ENCODE results near the gene ATP9A.

ATP9A gene

GRCh38 chr20:51604851-51605250, 163.3 kb downstream of the ATP9A start (continued):
- no peak for TF ChIP-seq ZNF148 (tag by site-specific recombination; IDR thresholded peaks at IDR 0.05; ENCODE audit: borderline replicate concordance)
- TF ChIP-seq ZNF645 (tag by site-specific recombination; IDR thresholded peaks at IDR 0.05), result no peak

- no peak overlapping the region for H3K27ac ChIP-seq (ENCODE audit: extremely low read depth, low read depth, low read length)
- H3K4me3 ChIP-seq (ENCODE audit: low read depth, low read length), result no peak overlapping the region
- H3K4me1 ChIP-seq (ENCODE audit: control insufficient read depth, insufficient read depth, low read length), result no peaks in the 10 kb centered on the region
- CTCF ChIA-PET, result no interaction called here
- no peaks in the 10 kb centered on the region for H3K9me3 ChIP-seq (ENCODE audit: control insufficient read depth, insufficient read depth, low read depth, low read length)
- H3K36me3 ChIP-seq (ENCODE audit: control insufficient read depth in 2 of 2, insufficient read depth in 1 of 2, low read length in 2 of 2), result peaks cover 0 to 44% of the 10 kb centered on the region in 2 experiments; a peak in 2 of 3 replicates
- POLR2A ChIA-PET, result no interaction called here
- TF ChIP-seq ZNF621 (tag by site-specific recombination; IDR thresholded peaks at IDR 0.05), result no peak
- no peak for TF ChIP-seq ZNF175 (tag by site-specific recombination; IDR thresholded peaks at IDR 0.05)
- TF ChIP-seq ZNF404 (tag by site-specific recombination; IDR thresholded peaks at IDR 0.05), result no peak
- no peak for TF ChIP-seq ZNF433 (tag by site-specific recombination; IDR thresholded peaks at IDR 0.05; ENCODE audit: low read depth)
These were observed 166.1 kb downstream of the ATP9A start for GRCh38 chr20:51602131-51602530.

GRCh38 chr20:51600950-51601349, 167.2 kb downstream of the ATP9A start:
- CTCF ChIA-PET, result interaction anchor here (0.6 to 1.1 kb wide), 3 partner anchors 527 to 642 kb away, joined by 3 to 6 read pairs (median 3); no protein-coding TSS in a partner anchor
- Histone ChIP-seq H3K4me3 (ENCODE audit: low read depth, low read length) (no peak overlapping the region), H3K36me3 (ENCODE audit: control insufficient read depth in 2 of 2, insufficient read depth in 1 of 2, low read length in 2 of 2) (peaks cover 0 to 39% of the 10 kb centered on the region in 2 experiments; a peak in 2 of 3 replicates), H3K9me3 (ENCODE audit: control insufficient read depth, insufficient read depth, low read depth, low read length) (no peaks in the 10 kb centered on the region), H3K4me1 (ENCODE audit: control insufficient read depth, insufficient read depth, low read length) (no peaks in the 10 kb centered on the region), H3K27ac (ENCODE audit: extremely low read depth, low read depth, low read length) (no peak overlapping the region)
- POLR2A ChIA-PET, result no interaction called here
- TF ChIP-seq SCRT2 (tag by site-specific recombination; IDR thresholded peaks at IDR 0.05) (peak; percentile 60), ZNF548 (tag by site-specific recombination; IDR thresholded peaks at IDR 0.05) (no peak), ZNF624 (tag by site-specific recombination; IDR thresholded peaks at IDR 0.05) (no peak), ZNF362 (tag by site-specific recombination; IDR thresholded peaks at IDR 0.05) (no peak)

- Histone ChIP-seq H3K9me3 (ENCODE audit: control insufficient read depth, insufficient read depth, low read depth, low read length) (no peaks in the 10 kb centered on the region), H3K27ac (ENCODE audit: extremely low read depth, low read depth, low read length) (no peak overlapping the region), H3K4me1 (ENCODE audit: control insufficient read depth, insufficient read depth, low read length) (no peaks in the 10 kb centered on the region), H3K36me3 (ENCODE audit: control insufficient read depth in 2 of 2, insufficient read depth in 1 of 2, low read length in 2 of 2) (peaks cover 0 to 39% of the 10 kb centered on the region in 2 experiments; a peak in 1 of 3 replicates), H3K4me3 (ENCODE audit: low read depth, low read length) (no peak overlapping the region)
- TF ChIP-seq ZNF354C (tag by site-specific recombination; IDR thresholded peaks at IDR 0.05; ENCODE audit: borderline replicate concordance, low read depth), result no peak
- TF ChIP-seq ZNF335 (tag by site-specific recombination; conservative IDR thresholded peaks at IDR 0.05), result no peak
- TF ChIP-seq ZNF596 (tag by site-specific recombination; IDR thresholded peaks at IDR 0.05), result no peak
- no peak for TF ChIP-seq ZNF155 (tag by site-specific recombination; IDR thresholded peaks at IDR 0.05)
- no peak for TF ChIP-seq ZNF629 (tag by site-specific recombination; IDR thresholded peaks at IDR 0.05)
- TF ChIP-seq ZBTB20 (tag by site-specific recombination; IDR thresholded peaks at IDR 0.05), result no peak
- TF ChIP-seq GLI4 (tag by site-specific recombination; IDR thresholded peaks at IDR 0.05), result no peak
- no peak for TF ChIP-seq ZNF221 (tag by site-specific recombination; IDR thresholded peaks at IDR 0.05; ENCODE audit: borderline replicate concordance)
- no peak for TF ChIP-seq MYNN (tag by site-specific recombination; IDR thresholded peaks at IDR 0.05; ENCODE audit: borderline replicate concordance)
- no peak for TF ChIP-seq ZNF302 (tag by site-specific recombination; IDR thresholded peaks at IDR 0.05; ENCODE audit: low read depth)
- TF ChIP-seq BCL11B (tag by site-specific recombination; IDR thresholded peaks at IDR 0.05; ENCODE audit: low read depth), result no peak
- TF ChIP-seq ZNF114 (tag by site-specific recombination; IDR thresholded peaks at IDR 0.05), result no peak
- no peak for TF ChIP-seq KLF9 (tag by site-specific recombination; IDR thresholded peaks at IDR 0.05; ENCODE audit: low read depth)
- no peak for TF ChIP-seq ZNF837 (tag by site-specific recombination; IDR thresholded peaks at IDR 0.05)
- TF ChIP-seq ZBTB17 (tag by site-specific recombination; IDR thresholded peaks at IDR 0.05), result no peak
- TF ChIP-seq ZNF830 (tag by site-specific recombination; IDR thresholded peaks at IDR 0.05; ENCODE audit: low read depth), result no peak
- ChIA-PET CTCF (interaction anchor here (0.6 kb wide), 3 partner anchors 129 to 608 kb away, joined by 3 read pairs; no protein-coding TSS in a partner anchor), POLR2A (no interaction called here)
These were observed 168.2 kb downstream of the ATP9A start for GRCh38 chr20:51600016-51600420.

Measured in HEK293 (cell line).